Muscle of back (tissue), 13 donors: ENCODE results near the gene ANXA2R. TPM values are rescaled to one million over a fixed set of nuclear protein-coding genes. Genes with fewer than 3 reads are reported as not detected.
"Not testable (repeated sequence)": the region's sequence is repeated elsewhere in the genome, so short reads cannot be mapped to it uniquely, and the experiment has no call there.

ENCODE experiments used
- DNase-seq, 3 donors: peaks; one replicate each; pipeline versions ENCODE4 v3.0.0 to v3.0.0-alpha.2; 2013
- long read RNA-seq, 9 donors: transcript quantifications; one replicate each; lab custom pipeline, GENCODE V29; 2026
- polyA plus RNA-seq, 10 donors: library from polyadenylated mRNA; unstranded; fragments of 120-200 nt; gene quantifications; one replicate each; pipeline ENCODE4 v1.2.1, GENCODE V29; 2013; ENCODE audit not compliant: insufficient read length in 10 of 10

Gene ANXA2R, protein sequence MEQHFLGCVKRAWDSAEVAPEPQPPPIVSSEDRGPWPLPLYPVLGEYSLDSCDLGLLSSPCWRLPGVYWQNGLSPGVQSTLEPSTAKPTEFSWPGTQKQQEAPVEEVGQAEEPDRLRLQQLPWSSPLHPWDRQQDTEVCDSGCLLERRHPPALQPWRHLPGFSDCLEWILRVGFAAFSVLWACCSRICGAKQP
- 1 to 10 TPM in 5 of 10 donors, under 1 TPM in 5; 0.64 to 2.5 (median 1.0) TPM for polyA plus RNA-seq
- long read RNA-seq, donor 1, partial matches to known transcripts: 0 of 1 reads
- long read RNA-seq, donor 1, other reads (novel, unspliced or antisense): 0 of 1 reads
- long read RNA-seq, donor 2, partial matches to known transcripts: 0 of 1 reads
- long read RNA-seq, donor 2, other reads (novel, unspliced or antisense): 0 of 1 reads
- long read RNA-seq, donor 3: 0 reads
- long read RNA-seq, donor 4, partial matches to known transcripts: 0 of 4 reads
- long read RNA-seq, donor 4, other reads (novel, unspliced or antisense): 0 of 4 reads
- long read RNA-seq, donor 5, partial matches to known transcripts: 0 of 2 reads
- long read RNA-seq, donor 5, other reads (novel, unspliced or antisense): 0 of 2 reads
- long read RNA-seq, donor 6, partial matches to known transcripts: 0 of 2 reads
- long read RNA-seq, donor 6, other reads (novel, unspliced or antisense): 0 of 2 reads
- long read RNA-seq, donor 7, partial matches to known transcripts: 0 of 2 reads
- long read RNA-seq, donor 7, other reads (novel, unspliced or antisense): 0 of 2 reads
- long read RNA-seq, donor 8, partial matches to known transcripts: 0 of 3 reads
- long read RNA-seq, donor 8, other reads (novel, unspliced or antisense): 0 of 3 reads
- long read RNA-seq, donor 9: 0 reads

DNA sequence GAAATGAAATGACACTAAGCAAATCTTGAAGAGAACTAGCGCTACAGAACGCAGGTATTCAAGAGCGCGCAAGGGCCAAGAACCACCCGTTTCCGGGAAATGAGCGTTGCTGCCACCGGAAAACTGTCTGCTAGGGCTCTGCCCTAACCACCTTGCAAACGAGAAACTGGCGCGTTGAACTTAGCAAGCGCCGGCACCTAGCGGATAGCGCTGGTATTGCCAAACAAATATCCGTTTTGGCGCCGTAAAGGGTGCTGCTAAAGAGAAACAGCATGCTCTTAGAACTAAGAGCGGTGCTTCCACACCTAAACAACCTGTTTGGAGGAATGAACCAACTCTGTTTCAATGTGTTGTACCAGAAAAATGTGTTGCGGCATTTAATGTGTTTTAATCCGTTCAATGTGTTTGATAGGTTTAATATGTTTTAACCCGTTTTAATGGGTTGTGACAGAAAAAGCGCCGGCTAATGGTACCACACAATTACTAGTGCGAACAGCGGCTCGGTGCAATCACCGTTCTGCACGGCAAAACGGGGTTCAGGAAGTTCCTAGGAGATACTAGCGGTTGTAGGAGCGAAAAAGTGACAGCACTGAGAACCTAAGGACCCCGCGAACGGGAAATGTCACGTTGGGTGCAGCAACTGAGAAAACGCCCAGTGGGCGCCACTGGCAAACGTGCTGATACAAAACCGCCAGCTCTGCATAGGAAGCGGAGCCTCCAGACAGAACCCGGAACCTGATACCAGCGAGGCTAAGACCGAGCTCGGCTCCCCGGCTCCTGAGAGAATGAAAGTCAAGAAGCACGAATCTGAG is at the start of gene ANXA2R:
Gene ANXA2R, minus strand, starts transcription at position 33 of the 812 bp plus-strand sequence. CDS start 273 bp downstream, outside the sequence.
- DNase-seq: peak; percentile 89 to 93 (median 92)

DNA sequence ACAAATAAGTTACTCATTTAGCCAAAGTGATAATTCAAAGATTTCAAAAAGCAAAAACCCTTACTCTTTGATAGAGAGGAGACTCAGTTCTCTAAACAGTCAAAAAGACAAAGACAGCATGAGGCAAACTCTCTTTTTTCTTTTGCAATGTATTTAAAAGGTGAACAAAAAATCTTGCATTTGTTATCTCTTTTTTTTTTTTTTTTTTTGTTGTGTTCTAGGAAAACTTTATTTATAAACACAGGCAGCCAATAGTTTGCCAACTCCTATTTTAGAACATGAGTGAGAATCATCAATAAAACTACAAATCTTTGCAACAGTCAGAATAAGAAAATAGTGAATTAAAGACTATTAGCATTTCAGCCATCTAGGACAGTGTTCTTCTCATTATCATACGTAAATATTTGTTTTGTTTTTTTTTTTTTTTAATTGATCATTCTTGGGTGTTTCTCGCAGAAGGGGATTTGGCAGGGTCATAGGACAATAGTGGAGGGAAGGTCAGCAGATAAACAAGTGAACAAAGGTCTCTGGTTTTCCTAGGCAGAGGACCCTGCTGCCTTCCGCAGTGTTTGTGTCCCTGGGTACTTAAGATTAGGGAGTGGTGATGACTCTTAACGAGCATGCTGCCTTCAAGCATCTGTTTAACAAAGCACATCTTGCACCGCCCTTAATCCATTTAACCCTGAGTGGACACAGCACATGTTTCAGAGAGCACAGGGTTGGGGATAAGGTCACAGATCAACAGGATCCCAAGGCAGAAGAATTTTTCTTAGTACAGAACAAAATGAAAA is 46.2 kb upstream of the ANXA2R start:
- DNase-seq: not testable (repeated sequence)

DNA sequence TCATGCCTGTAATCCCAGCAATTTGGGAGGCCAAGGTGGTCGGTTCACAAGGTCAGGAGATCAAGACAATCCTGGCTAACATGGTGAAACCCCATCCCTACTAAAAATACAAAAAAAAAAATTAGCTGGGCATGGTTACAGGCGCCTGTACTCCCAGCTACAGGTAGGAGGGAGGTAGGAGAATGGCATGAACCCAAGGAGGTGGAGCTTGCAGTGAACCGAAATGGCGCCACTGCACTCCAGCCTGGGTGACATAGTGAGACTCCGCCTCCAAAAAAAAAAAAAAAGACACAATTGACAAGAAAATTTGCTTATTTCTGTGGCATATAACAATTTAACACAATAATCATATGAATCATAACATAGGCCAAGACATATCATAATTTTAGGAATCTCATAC is 45.3 kb upstream of the ANXA2R start:
- DNase-seq: no peak

DNA sequence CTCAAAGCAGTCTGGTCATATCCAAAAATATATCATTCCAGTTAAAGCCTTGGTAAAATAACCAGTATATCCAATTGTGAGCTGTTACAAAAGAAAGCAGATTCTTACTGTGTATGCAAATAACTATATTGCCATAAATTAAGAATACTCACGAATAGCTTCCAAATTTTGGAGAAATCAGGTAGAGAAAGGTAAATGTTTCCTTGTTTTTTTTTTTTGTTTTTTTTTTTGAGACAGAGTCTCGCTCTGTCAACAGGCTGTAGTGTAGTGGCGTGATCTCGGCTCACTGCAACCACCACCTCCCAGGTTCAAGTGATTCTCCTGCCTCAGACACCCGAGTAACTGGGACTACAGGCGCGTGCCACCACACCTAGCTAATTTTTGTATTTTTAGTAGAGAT is 44.3 kb upstream of the ANXA2R start:
- not testable (repeated sequence) for DNase-seq

DNA sequence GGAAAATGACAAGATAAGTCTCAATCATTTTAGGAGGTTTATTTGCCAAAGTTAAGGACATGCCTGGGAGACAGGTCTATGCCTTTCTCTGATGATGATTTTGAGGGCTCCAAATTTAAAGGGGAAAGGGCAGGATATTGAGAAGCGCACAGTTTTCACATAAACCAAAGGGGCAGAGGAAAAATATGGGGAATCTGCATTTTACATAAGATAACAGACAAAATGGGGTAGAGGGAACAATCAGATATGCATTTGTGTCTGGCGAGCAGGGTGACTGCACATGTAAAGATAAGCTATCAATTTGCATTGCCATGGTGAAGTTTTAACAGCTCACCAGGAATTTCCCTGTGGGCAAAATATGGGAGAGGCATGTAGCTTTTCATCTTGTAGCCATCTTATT is 41.2 kb upstream of the ANXA2R start:
- not testable (repeated sequence) for DNase-seq

DNA sequence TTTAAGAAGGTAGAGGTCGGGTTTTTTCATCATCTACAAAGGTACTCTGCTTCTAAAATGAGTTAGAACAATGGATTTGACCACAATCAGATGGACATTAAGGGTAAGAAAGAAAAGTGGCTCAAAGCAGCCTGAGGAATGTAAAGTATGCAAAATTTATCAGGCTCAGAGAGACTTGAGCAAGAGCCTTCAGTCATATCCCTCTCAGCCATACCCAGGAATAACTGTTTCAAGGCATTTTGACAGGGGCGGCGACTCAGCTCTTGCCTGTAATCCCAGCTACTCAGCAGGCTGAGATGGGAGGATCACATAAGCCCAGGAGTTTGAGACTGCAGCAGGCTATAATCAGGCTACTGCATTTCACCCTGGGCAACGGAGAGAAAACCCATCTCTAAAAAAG is 38.8 kb upstream of the ANXA2R start:
- peak in 1 of 3 donors; percentile 69 for DNase-seq

DNA sequence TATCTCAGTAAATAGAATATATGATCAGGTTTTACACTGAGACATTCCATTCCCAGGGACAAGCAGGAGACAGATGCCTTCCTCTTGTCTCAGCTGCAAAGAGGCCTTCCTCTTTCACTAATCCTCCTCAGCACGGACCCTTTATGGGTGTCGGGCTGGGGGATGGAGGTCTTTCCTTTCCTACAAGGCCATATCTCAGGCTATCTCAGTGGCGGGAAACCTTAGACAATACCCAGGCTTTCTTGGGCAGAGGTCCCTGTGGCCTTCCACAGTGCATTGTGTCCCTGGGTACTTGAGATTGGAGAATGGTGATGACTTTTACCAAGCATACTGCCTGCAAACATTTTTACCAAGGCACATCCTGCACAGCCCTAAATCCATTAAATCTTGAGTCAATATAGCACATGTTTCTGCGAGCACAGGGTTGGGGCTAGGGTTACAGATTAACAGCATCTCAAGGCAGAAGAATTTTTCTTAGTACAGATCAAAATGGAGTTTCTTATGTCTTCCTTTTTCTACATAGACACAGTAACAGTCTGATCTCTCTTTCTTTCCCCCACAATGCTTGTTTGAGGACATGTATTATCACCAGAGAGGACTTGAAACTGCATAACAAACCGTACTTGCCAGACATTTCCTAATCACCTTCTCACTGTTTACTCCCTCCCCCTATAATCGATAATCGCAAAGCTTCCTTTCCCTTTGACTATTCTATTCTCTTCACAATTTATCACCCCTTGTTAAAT is 37.5 kb upstream of the ANXA2R start:
- not testable (repeated sequence) for DNase-seq

DNA sequence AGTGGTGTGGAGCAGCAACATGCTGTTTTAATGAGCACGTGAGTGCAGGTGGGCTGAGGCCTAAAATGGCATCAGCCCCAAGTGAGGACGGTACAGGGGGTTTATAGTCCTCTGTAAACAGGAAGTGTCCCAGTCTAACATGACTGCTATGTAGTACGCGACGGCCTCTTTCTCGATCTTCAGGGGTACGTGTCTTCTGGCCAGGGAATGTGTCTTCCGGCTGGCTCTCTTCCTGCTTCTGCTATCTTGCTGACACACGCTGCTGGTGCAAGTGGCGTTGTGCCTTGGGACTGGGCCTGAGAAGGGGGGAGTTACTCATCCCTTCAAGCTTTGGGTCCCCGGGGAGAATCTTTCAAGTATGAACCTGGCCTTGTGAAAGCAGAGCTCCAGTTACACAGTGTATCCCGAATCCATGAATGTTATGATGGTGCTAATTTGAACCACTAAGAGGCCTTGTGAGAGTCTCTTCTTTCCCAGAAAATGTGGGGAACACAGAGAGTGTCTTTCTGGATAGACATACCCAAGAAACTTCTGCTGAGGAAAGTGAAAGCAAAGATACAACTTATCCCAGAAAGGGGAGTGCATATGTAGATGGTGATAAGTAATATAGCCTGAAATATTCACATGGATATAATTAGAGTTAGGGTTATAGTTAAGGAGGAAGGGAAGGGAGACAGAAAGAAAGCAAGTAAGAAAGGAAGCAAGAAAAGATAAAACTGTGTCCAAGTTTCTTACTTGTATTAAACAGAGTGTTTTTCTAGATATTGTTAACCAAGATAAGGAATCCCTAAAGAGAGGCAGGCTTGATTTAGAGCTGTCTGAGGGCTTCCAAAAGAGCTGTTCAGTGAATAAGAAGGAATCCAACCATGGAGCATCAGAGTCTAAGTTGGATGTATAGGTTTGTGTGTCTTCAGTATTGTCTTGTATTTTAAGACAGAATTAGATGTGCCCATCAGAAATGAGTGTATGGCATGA is 35.5 kb upstream of the ANXA2R start:
- peak in 1 of 3 donors; percentile 8 for DNase-seq

DNA sequence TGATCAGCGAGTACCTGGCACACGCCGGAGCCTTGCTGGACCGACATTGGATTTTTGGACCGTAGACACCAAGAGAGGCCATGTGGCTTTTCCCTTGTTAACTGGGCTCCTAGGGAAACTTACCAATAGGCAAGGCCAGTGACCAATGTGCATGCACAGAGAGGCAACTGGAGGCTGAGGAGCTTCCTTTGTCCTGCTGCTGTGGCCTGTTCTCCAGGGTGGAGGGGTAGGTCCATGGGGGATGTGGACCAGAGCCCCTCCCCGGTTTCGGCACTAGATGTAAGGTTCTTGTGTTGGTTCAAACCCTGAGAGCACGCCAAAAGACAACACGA is 34.8 kb upstream of the ANXA2R start:
- DNase-seq: no peak

DNA sequence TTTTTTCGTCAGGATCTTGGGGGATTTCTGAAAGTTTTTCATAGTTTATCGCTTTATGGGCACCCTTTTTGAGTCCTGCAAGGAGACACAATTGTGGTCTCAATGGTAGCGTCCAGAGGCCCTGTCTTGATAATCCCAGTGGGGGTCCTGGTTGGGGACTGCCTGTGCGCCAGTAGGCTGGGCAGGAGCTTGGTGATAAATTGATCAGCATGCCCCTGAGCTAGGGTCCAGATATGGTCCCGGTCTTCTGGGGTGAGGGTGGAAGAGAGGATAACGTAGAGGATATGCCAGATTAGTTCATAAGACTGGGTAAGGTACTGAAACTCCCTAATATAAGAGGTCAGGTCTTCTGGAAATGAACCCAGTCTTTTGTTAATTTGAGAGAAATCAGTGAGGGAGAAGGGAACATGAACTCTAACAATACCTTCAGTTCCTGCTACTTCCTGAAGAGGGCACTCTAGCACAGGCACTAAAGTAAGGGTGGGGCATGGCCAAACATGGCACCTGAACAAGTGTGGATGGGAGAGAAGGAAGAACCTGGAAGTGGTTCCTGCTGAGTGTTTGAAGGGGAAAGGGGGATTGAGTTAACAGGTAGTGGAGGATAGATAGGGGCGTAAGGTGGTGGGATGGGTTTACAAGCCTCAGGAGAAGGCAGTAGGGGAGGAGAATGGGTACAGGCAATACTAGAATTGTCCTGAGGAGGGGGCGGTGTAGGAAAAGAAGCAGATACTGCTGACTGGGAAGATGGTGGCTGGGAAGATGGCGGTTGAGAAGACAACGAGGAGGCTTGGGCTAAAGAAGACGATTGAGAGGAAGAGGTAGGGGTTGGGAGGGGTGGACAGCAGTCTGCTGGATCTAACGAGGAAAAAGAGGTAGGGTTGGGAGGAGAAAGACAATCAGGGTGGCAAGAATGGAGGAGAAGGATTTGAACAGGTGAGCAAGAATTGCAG is 33.8 kb upstream of the ANXA2R start:
- DNase-seq: peak in 1 of 3 donors; percentile 8

DNA sequence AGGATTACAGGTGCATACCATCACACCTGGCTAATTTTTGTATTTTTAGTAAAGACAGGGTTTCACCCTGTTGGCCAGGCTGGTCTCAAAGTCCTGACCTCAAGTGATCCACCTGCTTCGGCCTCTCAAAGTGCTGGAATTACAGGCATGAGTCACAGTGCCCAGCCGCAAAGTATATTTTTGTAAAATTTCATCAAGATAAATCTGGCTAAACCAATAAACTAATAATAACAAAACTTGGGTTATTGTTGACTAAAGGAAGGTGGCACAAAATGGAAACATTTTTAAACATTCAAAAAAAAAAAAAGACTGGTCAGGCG is 29.2 kb upstream of the ANXA2R start:
- DNase-seq: not testable (repeated sequence)

DNA sequence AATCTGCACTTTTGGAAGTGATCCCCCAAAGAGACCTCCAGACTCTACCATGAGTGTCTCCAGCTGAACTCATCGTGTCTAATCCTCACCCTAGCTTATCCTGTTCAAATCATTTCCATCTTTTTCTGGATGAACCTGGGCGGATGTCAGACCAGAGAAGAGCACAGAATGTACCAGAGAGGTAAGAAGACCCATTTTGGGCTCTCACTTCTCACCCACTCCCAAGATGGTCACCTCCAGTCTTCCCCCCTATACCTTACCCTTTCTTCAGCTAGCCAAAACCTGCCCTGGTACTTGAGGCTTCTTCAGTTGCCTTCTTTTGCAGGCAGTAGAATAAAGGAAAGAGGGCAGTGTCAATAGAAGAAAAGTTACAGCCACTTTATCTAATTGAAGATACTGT is 27.9 kb upstream of the ANXA2R start:
- DNase-seq: no peak

DNA sequence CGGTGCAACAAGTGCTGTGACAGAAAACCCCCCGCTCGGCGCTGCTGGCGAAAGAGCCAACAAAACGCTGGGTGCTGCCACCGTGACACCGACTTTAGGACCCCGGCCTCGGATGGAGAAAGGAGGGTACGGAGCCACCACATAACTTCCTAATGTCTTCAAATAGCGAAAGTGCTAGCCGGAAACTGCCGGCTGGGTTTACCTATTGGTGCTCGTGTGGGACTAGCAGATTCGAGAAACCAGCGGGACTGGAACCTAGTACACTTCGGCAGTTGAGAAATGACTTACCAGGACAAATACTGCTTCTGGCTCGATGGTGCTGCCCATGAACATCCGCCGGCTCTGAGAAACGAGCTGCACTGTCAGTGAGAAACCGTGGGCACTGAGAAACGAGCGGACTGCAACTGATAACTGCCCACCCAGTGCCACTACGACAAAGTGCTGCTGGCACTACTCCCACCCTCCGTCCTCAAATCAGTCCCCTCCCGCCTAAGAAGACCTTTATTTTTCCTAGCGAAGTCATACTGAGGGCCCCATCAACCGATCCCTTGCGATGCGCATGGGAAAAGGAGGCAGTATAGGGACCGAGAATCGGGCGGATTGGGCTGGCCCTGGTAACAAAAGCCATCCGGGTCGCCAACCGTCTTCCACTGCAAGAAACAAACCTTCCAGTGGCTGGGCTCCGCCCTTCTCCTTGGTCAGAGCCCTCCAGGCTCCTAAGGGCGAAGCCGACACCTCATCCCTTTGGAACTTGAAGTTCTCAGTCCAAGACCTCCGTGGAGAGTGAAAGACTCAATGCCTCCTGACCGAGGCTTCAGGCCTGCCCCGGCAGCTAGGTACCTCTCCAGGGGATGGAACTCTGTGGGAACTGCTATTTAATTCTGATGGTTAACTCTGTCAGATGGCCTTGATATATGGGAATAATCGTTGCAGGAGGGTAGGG is 27.0 kb upstream of the ANXA2R start:
- DNase-seq: peak; percentile 95 to 97 (median 95)

DNA sequence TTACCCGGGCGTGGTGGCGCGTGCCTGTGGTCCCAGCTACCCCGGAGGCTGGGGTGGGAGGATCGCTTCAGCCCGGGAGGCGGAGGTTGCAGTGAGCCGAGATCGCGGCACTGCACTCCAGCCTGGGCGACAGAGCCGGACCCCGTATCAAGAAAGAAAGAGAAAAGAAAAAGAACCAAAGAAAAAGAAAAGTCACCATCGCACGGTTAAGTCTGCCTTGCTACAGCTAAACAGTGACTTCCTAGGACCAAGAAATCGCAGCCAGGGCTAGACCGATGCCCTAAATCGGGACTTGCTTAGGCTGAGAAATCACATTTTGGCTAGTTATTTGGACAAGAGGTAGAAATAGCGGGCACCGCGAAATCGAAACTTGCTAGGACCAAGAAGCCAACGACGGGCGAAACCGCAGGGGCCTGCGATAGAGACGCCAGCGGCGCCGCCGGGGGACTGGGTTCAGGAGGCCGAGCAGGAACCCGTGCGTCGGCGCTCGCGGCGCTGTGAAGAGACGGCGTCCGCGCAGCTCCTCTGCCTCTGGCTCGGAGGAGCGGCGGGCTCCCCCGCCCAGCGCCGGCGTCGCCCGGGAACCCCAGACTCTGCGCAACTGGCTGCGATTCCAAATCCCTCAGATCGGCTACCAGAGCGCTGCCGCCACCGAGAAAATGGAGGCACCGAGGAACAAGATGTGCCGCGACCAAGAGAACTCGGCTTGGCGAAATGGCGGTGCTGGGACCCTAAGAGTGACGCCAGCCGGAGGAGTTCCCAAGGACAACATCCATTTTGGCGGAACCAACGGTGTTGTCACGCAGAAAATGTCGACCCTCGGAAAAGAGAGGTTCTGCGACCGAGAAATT is 26.1 kb upstream of the ANXA2R start:
- peak; percentile 70 to 95 (median 83) for DNase-seq

DNA sequence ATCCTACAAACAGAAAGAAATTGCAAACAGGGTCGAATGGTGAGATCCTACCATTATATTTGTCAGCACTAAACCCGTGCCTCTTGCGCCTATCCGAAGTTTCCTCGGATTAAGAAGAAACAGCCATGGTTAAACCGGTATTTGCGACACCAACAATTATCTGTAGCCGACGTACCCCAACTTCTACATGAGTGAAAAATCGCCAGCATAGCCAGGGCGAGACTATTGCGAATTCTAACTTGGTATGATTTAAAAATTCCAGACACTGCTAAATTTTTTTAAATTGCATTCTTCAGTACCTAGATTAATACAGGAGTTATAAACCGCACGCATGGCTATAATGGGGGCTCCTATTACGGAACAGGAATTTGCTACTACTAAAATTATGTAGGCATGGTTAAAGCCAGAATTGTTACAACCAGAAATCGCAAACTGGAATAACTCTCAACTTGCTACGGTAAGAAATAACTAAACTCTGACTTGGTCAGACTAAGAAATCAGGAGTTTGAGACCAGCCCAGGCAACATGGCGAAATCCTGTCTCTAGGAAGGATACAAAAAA is 25.3 kb upstream of the ANXA2R start:
- DNase-seq: peak in 2 of 3 donors; percentile 21 to 44
